Measurements from ENCODE around the gene PFN1.
"Not testable (repeated sequence)": the region's sequence is repeated elsewhere in the genome, so short reads cannot be mapped to it uniquely, and the experiment has no call there.

Gene PFN1

GRCh38 chr17:4932756-4933155, 15.6 kb downstream of the PFN1 start:
- no peaks in the 10 kb centered on the region for H3K9me3 ChIP-seq (ENCODE audit: low read length)
- H3K4me2 ChIP-seq (ENCODE audit: low read length), result no peak overlapping the region
- no peaks in the 10 kb centered on the region for H3K9me2 ChIP-seq (ENCODE audit: low read depth, low read length)
- no peaks in the 10 kb centered on the region for H4K20me1 ChIP-seq (ENCODE audit: insufficient read depth, low read length)
- TF ChIP-seq EZH2 (IDR thresholded peaks at IDR 0.05; ENCODE audit: borderline replicate concordance, low read length) (no peak), CTCF (IDR thresholded peaks at IDR 0.05; ENCODE audit: low read length) (no peak)
- no peak overlapping the region for H3K27ac ChIP-seq (ENCODE audit: low read depth, low read length, poor library complexity, severe bottlenecking)
- no peak overlapping the region for H3K4me3 ChIP-seq (ENCODE audit: low read depth, low read length, poor library complexity, severe bottlenecking)
- H3K4me1 ChIP-seq (ENCODE audit: insufficient read depth, low read length, severe bottlenecking), result peaks cover 5% of the 10 kb centered on the region
- H2AFZ ChIP-seq (ENCODE audit: low read length), result no peak overlapping the region
- H3K9ac ChIP-seq (ENCODE audit: low read length), result no peak overlapping the region
- H3F3A ChIP-seq (ENCODE audit: insufficient read depth, low read length), result no peaks in the 10 kb centered on the region
- H3K27me3 ChIP-seq (ENCODE audit: insufficient read depth, low read length), result no peaks in the 10 kb centered on the region
- no peaks in the 10 kb centered on the region for H3K79me2 ChIP-seq (ENCODE audit: insufficient read depth, low read length)
- H3K36me3 ChIP-seq (ENCODE audit: insufficient read depth, low read length), result peaks cover 31% of the 10 kb centered on the region

GRCh38 chr17:4931963-4932362, 16.4 kb downstream of the PFN1 start, which contains the start of gene GP1BA:
GP1BA (plus strand) TSS chr17:4932277; CDS start chr17:4932605, 328 bp downstream.
- Histone ChIP-seq H3K9me3 (ENCODE audit: low read length) (no peaks in the 10 kb centered on the region), H3F3A (ENCODE audit: insufficient read depth, low read length) (no peaks in the 10 kb centered on the region), H3K9me2 (ENCODE audit: low read depth, low read length) (no peaks in the 10 kb centered on the region), H3K4me3 (ENCODE audit: low read depth, low read length, poor library complexity, severe bottlenecking) (no peak within 1 kb of the TSS), H3K4me1 (ENCODE audit: insufficient read depth, low read length, severe bottlenecking) (peaks cover 5% of the 10 kb centered on the region), H3K27me3 (ENCODE audit: insufficient read depth, low read length) (no peaks in the 10 kb centered on the region), H4K20me1 (ENCODE audit: insufficient read depth, low read length) (no peaks in the 10 kb centered on the region), H2AFZ (ENCODE audit: low read length) (no peak within 1 kb of the TSS), H3K9ac (ENCODE audit: low read length) (no peak within 1 kb of the TSS), H3K79me2 (ENCODE audit: insufficient read depth, low read length) (no peaks in the 10 kb centered on the region), H3K36me3 (ENCODE audit: insufficient read depth, low read length) (peaks cover 23% of the 10 kb centered on the region), H3K4me2 (ENCODE audit: low read length) (no peak within 1 kb of the TSS), H3K27ac (ENCODE audit: low read depth, low read length, poor library complexity, severe bottlenecking) (no peak within 1 kb of the TSS)
- TF ChIP-seq EZH2 (IDR thresholded peaks at IDR 0.05; ENCODE audit: borderline replicate concordance, low read length) (no peak), CTCF (IDR thresholded peaks at IDR 0.05; ENCODE audit: low read length) (no peak)

GRCh38 chr17:4928881-4929280, 19.4 kb downstream of the PFN1 start:
- H3K36me3 ChIP-seq (ENCODE audit: insufficient read depth, low read length), result peaks cover 9% of the 10 kb centered on the region
- no peak overlapping the region for H2AFZ ChIP-seq (ENCODE audit: low read length)
- H3K4me1 ChIP-seq (ENCODE audit: insufficient read depth, low read length, severe bottlenecking), result no peaks in the 10 kb centered on the region
- no peaks in the 10 kb centered on the region for H3K9me2 ChIP-seq (ENCODE audit: low read depth, low read length)
- no peaks in the 10 kb centered on the region for H3K27me3 ChIP-seq (ENCODE audit: insufficient read depth, low read length)
- H3K79me2 ChIP-seq (ENCODE audit: insufficient read depth, low read length), result no peaks in the 10 kb centered on the region
- TF ChIP-seq EZH2 (IDR thresholded peaks at IDR 0.05; ENCODE audit: borderline replicate concordance, low read length), result no peak
- no peak for TF ChIP-seq CTCF (IDR thresholded peaks at IDR 0.05; ENCODE audit: low read length)
- H3F3A ChIP-seq (ENCODE audit: insufficient read depth, low read length), result no peaks in the 10 kb centered on the region
- no peak overlapping the region for H3K4me3 ChIP-seq (ENCODE audit: low read depth, low read length, poor library complexity, severe bottlenecking)
- no peak overlapping the region for H3K27ac ChIP-seq (ENCODE audit: low read depth, low read length, poor library complexity, severe bottlenecking)
- H3K9ac ChIP-seq (ENCODE audit: low read length), result no peak overlapping the region
- no peak overlapping the region for H3K4me2 ChIP-seq (ENCODE audit: low read length)
- H3K9me3 ChIP-seq (ENCODE audit: low read length), result no peaks in the 10 kb centered on the region
- no peaks in the 10 kb centered on the region for H4K20me1 ChIP-seq (ENCODE audit: insufficient read depth, low read length)

- H3K79me2 ChIP-seq (ENCODE audit: insufficient read depth, low read length); H3K4me3 ChIP-seq (ENCODE audit: low read depth, low read length, poor library complexity, severe bottlenecking); H3K4me1 ChIP-seq (ENCODE audit: insufficient read depth, low read length, severe bottlenecking); H3K9ac ChIP-seq (ENCODE audit: low read length); H3K27ac ChIP-seq (ENCODE audit: low read depth, low read length, poor library complexity, severe bottlenecking); H4K20me1 ChIP-seq (ENCODE audit: insufficient read depth, low read length); H3K4me2 ChIP-seq (ENCODE audit: low read length); H2AFZ ChIP-seq (ENCODE audit: low read length); H3F3A ChIP-seq (ENCODE audit: insufficient read depth, low read length); H3K27me3 ChIP-seq (ENCODE audit: insufficient read depth, low read length); H3K36me3 ChIP-seq (ENCODE audit: insufficient read depth, low read length); H3K9me2 ChIP-seq (ENCODE audit: low read depth, low read length); H3K9me3 ChIP-seq (ENCODE audit: low read length): not testable (repeated sequence)
These were observed 21.6 kb downstream of the PFN1 start for GRCh38 chr17:4926577-4927335.

Measured in OCI-LY1 (cell line).